HG03045 (cell line): ENCODE data around the gene TLR9.

ENCODE experiments used
- ATAC-seq: cut with Tn5 transposase; IDR thresholded peaks from one replicate; pipeline ENCODE4 v1.9.1; 2021; ENCODE audit warnings: mild to moderate bottlenecking, moderate library complexity; ENCODE audit not compliant: unreplicated experiment

Gene TLR9

DNA sequence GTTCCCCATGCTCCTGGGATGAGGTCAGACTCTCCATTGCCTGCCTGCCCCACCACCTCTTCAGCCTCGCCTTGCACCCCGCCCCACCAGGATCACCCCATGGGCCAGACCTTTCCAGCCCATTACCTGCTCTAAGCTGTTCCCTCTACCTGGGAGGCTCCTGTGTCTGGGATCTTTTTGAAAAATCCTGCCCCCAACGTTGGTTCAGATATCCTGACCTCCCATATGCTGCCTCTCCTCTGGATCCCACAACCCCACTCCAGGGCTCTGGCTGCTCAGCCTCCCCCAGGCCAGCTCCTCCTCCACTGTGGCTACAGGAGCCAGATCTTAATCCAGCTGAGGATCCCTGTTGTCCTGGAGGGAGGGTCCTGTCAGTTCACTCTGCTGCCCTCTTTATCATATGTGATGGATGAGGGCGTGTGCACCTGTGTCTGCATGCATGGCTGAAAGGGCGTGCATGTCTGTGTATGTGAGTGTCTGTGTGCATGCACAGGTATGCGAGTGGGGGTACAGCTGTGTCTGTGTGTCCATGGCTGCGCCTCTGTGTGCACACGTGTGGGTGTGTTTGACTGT is 49.2 kb downstream of the TLR9 start:
- ATAC-seq: no peak

- ATAC-seq: no peak
These were observed 49.8 kb downstream of the TLR9 start for GRCh38 chr3:52175416-52176179.

GRCh38 chr3:52174896-52175295 is 50.5 kb downstream of the TLR9 start:
- no peak for ATAC-seq

GRCh38 chr3:52173101-52173500 is 52.3 kb downstream of the TLR9 start:
- ATAC-seq: no peak

DNA sequence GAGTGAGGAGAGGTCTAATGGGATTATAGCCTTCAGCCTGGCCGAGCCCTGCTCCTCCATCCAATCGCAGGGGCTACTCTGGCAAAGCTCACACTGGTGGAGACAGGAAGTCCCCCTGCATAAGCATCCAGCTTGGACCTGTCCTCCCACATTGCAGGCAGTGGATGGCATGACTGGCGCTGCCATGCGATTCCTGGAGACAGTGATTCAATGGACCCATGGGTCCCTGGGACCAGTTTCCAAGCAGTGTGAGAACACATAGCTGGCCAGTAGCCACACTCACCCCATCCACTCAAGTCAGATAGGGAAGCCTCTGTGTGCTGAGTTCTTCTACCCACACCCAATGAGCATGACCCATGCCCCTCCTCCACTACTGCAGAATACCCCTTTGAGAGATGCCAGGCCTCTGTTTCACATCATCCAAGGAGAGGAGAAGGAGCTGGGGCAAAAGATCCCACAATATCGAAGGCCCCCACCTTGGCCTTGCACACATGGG is 53.1 kb downstream of the TLR9 start:
- no peak for ATAC-seq

DNA sequence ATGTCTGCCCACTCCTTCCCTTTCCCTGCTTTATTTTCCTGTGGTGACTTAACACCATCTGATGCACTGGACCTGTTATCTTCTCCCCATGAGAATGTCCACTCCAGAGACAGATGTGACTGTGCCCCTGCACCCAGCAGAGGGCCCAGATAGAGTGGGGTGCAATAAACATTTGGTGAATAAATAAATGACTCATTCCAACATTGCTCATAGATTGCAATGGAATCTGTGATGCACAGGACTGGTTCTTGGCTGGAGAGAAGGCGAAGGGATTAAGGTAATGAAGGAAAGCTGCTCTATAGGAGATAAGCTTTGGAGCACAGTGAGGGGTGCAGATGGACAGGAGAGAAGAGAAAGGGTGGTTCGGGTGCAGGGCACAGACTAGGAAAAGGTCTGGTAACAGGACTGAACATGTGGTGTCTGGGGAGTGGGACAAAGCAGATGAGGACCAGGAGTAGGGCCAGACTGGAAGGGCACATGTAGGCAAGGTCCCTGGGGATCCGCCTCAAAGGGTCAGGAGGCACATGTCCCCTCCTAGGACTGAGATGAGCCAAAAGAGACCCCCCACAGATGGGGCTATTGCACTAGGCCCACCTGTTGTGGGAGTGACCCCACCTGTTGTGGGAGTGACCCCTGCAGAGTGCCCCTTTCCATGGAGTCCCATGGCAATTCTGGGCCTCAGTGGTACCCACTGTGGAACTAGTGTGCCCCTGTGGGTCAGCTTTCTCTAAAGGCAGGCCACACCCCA is 53.8 kb downstream of the TLR9 start:
- ATAC-seq: no peak
